Left kidney (tissue), 8 donors: Measurements from ENCODE around the gene NSG1. TPM values are rescaled to one million over a fixed set of nuclear protein-coding genes. Genes with fewer than 3 reads are reported as not detected.
"Not testable (repeated sequence)": the region's sequence is repeated elsewhere in the genome, so short reads cannot be mapped to it uniquely, and the experiment has no call there.

Source experiments
- DNase-seq: peaks from one replicate; pipeline ENCODE4 v3.0.0-alpha.2; 2013
- long read RNA-seq, 8 donors: transcript quantifications; one replicate each; lab custom pipeline, GENCODE V29; 2026
- polyA plus RNA-seq: library from polyadenylated mRNA; unstranded; fragments of 120-200 nt; gene quantifications from one replicate; pipeline ENCODE4 v1.2.1, GENCODE V29; 2013; ENCODE audit not compliant: insufficient read length

The NSG1 gene, protein sequence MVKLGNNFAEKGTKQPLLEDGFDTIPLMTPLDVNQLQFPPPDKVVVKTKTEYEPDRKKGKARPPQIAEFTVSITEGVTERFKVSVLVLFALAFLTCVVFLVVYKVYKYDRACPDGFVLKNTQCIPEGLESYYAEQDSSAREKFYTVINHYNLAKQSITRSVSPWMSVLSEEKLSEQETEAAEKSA
- polyA plus RNA-seq, result 4.9 TPM
- long read RNA-seq, donor 1, transcript NSG1-203 (5 exons, 2,254 nt), result major isoform, 5 of 5 reads
- long read RNA-seq, donor 1, partial matches to known transcripts, result 0 of 5 reads
- long read RNA-seq, donor 1, other reads (novel, unspliced or antisense), result 0 of 5 reads
- long read RNA-seq, donor 2, result 0 reads
- long read RNA-seq, donor 3, result 0 reads
- long read RNA-seq, donor 4, result 0 reads
- long read RNA-seq, donor 5, result 0 reads
- long read RNA-seq, donor 6, result 0 reads
- long read RNA-seq, donor 7, partial matches to known transcripts, result 0 of 1 reads
- long read RNA-seq, donor 7, other reads (novel, unspliced or antisense), result 0 of 1 reads
- long read RNA-seq, donor 8, result 0 reads

DNA sequence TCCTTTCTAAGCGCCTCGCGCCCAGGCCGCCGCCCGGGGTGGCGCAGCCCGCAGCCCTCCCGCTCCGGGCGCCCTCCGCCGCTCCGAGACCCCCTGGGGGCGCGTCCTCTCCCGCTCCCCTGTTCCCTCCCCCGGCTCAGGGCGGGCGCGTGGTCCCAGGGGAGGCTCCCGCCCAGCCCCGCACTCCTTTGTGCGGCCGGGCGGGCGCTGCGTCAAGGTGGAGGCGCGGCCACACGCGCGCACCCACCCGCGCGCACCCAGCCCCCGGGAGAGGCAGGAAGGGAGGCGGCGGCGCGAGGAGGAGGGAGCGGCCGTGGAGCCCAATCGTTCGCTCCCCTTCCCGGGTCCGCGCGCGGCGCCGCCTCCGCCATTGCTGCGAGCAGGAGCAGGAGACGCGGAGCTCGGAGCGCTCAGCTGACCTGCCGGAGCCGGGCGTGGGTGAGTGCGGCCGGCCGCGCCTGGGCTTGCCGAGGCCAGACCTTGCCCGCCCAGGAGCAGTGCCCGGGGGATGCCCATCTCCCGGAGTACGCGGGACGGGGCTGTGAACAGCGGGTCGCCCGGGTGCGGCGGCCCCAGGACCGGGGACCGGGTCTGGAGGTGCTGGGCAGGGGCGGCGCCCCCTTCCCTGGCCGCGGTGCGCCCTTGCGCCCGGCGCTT is at the start of gene NSG1:
NSG1 (plus strand) TSS at position 367 of the 657 bp plus-strand sequence. CDS start 528 bp downstream, outside the sequence.
- no peak for DNase-seq

DNA sequence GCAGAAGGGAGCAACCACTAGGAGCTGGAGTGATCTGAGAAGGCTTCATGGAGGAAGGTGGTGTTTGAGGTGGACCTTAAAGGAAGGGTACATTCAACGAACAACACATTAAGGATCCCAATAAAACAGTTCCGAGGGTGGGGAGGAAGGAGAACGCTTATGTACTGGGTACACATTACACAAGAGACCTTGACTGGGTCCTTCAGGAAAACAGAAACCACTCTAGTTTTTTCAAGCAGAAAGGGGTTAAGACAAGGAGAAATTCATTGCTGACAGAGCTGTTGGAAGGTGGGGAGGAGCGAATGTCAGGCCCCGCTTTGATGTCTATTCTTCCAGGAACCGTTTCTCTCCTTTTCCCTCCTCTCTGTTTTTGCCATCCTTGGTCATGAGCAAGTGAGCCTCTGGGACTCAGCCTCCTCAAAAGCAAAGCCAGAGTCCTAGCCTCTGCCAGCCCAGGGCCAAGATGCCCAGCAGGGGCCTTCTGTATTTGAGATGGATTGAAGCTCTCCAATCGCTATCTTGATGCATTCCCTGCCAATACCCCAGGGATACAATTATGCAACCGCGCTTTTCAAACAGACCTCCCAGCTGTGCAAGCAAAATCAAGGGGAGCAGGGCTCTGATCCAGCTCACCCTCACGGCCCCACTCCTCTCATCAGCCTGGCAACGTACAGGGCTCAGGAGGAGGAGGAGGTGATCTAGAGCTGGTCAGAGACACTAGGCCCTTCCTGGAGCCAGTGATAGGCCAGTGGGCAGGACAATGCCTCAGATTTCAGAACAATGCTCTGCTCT is 48.5 kb upstream of the NSG1 start:
- DNase-seq, result no peak

DNA sequence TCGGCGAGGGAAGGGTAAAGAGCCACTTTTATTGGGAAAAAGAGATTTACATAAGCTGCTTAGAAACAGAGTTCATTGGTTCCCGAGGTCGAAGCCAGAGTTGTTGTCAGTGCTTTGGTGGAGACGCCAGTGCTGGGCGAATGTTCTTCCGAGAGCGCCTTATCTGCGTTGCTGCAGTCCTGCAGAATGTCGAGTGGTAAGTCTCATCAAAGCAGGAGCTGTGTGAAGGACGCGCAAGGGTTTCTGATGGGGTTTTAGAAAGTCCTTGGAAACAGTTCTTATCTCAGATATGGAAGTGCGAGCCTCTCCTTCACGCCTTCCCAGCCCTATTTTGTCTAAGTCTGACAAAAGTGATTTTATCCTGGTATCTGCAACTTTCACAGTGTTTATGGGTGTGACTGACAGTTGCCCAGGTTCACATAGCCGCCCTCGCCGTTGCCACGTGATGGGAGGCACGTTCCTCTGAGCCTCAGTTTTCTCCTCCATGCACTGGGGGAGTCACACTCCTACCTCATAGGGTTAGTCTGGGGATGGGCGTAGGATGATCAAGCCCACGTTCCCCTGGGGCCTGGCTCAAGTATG is 47.3 kb upstream of the NSG1 start:
- no peak for DNase-seq

DNA sequence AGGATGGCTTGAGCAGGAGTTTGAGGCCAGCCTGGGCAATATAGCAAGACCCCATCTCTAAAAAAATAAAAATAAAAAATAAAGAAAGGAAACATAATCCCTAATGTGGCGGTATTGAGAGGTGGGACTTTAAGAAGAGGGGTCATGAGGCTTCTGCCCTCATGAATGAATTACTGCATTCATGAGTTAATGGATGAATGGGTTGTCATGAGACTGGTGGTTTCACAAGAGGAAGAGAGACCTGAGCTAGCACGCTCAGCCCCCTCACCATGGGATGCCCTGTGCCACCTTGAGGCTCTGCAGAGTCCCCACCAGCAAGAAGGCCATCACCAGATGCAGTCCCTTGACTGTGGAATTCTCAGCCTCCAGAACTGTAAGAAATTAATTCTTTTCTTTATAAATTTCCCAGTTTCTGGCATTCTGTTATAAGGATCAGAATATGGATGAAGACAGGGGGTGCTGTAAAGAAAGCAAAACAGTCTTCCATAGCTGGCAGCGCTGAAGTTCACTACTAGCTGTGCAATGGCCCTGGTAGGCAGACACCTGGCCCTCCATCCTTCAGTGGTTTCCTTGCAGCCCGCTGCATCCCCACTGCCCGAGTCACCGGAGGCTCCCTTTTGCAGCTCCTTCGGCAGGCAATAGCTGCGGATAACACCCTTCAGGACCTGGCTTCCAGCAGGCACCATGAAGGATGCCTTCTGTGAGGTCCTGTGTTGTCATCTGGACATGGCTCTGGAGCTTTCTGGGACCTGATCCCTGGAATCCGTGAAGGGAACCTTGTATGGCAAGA is 44.8 kb upstream of the NSG1 start:
- no peak for DNase-seq

DNA sequence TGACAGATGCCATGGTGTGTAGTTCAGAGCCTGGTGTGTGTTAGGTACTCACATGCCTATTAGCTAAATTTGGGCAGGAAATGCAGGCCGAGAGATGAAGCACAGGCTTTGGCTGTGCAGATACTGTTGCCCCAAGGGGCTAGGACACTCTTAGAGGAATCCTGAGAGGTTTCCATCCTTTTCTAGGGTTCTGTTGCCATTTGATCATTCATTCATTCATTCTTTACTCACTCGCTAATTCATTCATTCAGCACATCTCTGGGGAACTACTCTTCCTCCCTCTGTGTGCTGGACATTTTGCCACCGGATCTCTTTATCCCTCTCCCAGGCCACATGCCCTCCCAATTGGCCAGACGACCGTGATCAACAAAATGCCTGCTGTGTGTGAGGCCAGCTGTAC is 43.9 kb upstream of the NSG1 start:
- no peak for DNase-seq

DNA sequence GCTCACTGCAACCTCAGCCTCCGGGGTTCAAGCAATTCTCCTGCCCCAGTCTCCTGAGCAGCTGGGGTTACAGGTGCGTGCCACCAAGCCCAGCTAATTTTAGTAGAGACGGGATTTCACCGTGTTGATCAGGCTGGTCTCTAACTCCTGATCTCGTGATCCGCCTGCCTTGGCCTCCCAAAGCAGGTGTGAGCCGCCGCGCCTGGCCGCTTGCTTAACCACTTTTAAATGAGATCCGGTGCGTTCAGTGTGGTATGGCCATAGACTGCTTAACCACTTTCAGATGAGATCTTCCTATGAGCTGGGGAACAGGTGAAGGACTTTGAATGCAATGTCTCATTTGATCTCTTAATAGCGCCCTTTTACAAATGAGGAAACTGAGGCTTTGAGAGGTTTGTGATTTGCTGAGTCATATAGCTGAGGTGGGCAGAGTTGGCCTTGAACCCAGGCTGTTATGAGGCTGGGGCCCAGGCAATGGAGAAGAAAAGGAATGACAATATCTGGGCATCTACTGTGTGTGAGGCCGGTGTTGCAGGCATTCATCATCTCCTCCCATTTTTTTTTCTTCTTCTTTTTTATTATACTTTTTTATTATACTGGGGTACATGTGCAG is 41.9 kb upstream of the NSG1 start:
- no peak for DNase-seq

DNA sequence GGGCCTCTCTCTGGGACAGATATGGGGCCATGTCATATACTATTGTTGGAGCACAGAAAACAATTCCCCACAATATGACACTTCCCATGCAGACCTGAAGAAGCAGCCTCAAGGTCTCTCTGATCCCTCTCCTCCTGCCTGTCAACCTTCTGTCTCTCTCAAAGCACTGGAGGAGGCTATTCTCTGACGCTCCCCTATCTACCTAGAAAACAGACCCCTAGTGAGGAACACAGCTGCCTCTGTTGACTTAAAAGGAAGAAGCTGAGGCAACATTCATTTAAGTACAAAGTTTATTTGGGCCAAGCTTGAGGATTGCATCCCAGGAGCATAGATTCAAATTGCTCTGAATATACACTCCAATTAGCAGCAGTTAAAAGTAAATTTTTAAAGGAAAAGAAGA is 39.3 kb upstream of the NSG1 start:
- DNase-seq, result no peak

DNA sequence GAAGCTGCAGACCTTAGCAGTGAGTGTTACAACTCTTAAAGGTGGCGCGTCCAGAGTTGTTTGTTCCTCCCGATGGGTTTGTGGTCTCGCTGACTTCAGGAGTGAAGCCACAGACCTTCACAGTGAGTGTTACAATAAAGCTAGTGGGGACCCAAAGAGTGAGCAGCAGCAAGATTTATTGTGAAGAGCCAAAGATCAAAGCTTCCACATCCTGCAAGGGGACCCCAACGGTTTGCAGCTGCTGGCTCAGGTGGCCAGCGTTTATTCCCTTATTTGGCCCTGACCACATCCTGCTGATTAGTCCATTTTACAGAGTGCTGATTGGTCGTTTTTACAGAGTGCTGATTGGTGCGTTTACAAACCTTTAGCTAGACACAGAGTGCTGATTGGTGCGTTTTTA is 38.3 kb upstream of the NSG1 start:
- not testable (repeated sequence) for DNase-seq

DNA sequence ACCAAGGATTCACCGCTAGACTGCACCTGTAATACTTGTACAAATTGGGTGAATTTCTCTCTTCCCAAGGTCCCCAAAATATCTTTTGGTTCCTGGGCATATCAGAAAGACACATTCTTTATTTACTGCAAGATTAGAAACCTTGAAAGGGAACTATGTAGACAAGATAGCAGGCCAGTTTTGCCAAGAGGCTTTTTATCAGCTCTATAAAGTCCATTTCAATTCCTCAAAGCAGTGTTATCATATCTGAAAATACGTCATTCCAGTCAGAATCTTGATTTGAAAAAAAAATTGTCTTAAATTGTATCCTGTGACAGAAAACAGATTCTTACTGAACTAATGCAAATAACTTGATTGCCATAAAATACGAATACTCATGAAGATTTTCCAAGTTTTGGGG is 37.0 kb upstream of the NSG1 start:
- DNase-seq, result no peak

DNA sequence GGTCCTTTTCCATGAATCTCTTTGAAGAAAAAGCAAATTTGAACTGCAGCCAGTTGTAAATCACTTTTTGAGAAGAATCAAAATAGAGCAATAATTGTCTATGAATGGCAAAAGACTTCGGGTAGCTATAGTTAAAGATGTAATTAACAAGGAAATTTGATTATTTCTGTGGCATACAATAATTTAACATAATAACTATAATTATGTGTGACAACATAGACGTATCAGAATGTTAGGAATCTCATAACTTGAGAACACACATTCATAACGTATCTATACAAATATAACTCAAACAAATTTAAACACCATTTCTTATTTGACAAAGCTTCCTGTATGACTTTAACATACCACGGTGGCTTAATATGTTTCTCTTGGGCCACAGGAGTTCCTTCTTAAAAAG is 36.0 kb upstream of the NSG1 start:
- no peak for DNase-seq

DNA sequence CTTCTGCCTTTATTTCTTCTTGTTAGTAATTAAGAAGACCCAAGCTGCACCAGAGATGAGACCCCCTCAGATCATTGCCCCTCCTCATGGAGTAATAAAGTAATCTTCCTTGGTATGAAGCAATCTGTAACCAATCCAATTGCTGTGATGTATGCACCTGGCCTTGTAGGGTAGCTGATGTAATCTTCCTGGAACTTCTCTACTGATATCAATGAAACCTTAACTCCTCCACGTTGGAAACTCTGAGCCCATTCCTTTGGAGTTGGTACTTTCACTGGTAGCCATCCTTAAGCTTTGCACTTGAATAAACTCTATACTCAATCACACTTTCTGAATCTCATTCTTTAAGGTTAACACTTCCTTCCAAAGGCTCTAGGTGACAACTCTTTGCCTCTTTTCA is 31.6 kb upstream of the NSG1 start:
- no peak for DNase-seq

DNA sequence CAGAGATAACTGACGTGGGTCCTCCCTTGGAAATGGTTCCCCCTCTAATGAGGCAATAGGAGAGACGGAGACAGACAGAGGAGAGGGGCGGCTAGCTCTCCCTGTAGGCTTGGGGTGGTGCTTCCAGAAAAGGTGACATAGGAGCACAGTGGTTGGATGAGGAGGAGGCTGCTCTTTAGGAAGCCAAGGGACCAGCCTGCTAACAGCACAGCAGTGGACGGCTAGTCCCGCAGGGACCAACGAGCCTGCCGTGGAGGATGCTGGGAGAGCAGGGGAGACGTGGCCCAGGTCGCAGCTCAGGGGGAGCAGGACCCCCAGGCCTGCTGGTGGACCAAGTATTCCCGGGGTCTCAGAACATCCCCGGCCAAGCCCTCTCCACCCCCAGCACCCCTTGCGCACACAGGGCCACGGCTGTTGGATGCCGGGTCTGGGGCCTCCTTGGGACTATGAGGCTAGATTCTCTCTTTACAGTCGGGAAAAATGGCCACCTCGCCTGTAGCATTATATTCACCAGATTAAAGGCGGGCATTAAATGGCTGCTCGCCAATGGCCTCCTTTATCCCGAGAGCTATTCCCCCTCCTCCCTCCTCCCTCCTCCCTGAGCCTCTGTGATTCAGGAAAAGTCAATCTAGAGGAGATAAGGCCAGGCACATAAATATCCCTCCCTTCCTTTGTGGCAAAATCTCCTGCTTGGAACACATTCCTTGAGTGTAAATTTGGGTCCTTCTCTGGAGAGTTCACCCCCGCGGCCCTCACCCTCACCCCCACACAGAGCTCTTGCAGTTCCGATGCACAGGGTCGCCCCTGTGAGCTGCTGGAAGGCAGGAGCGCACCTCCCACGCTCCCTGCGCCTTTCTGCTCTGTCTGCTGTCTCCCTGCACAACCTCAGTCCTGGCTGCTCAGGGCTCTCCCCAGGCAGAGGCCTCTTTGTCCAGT is 30.5 kb upstream of the NSG1 start:
- no peak for DNase-seq

DNA sequence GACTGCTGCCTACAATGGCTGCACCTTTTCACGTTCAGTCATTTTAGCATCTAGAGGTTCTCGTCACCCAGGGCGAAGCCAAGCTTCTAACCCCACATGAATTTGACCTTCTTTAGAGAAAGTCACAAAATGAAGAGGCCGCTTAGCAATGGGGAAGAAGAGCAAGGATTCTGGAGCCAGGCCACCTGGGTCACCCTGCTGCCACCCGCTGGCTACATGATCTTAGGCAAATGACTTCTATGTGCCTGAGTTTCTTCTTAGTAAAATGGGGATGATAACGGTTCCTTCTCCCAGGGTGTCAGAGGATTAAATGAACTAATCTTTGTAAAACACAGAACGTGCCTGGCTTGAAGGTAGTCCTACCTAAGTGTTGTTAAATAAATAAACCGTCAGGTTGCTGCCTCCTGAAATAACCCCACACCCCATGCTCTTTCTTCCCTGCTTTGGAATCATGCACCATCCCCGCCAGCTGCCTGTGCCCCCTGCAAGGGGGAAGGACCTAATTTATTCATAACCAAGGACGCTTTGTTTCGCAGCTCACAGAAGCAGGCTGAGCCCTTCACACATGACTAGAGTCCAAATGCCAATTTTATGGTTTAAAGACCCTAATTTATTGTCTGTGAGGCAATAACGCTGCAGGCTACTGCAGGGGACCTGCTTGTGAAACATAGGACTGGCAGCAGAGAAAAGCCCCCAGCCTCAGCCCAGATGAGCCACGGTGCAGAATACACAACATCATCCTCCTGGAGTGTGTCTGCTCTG is 28.6 kb upstream of the NSG1 start:
- no peak for DNase-seq

DNA sequence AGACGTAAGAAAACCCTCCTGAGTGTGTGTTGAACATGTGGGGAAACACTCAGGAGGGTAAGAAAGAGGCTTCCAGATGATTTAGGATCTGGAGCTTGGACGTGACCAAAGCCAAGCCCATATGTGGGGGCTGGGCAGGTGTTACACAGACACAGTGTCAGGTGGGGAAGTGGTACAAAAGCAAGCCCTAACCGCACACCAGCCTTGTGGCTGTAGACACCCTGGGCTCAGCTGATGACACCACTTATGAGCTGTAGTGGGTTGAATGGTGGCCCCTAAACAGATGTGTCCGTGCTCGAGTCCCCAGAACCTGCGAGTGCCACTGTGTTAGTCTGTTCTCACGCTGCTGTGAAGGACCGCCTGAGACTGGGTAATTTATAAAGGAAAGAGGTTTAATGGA is 25.0 kb upstream of the NSG1 start:
- DNase-seq, result no peak

DNA sequence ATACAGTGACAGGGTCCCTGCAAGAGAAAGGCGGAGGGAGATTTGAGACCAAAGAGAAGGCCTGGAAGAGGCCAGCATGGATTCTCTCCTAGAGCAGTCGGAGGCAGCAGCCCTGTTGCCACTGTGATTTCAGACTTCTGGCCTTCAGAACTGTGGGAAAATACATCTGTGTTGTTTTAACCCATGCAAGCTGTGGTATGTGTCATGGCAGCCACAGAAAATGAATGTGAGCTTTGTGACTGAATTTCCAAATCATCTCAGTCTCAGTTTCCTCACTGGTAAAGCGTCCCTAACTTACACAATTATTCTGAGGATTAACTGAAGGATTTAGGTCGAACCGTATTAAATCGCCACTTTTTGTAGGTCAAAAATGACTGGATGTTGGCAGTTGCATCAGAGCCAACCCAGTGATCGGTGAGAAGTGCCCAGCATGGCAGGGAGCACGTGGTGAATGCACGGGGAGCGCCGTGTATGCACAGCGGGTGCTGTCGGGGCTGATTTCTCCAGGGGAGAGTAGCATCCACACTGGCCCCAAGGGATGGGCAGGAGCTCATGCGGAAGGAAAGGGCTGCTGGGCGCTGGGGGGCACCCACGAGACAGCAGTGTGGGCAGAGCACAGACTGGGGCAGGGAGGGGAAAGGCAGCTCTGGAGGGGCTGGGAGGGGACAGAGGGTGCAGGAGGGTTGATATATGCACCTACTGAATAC is 23.8 kb upstream of the NSG1 start:
- DNase-seq, result no peak

DNA sequence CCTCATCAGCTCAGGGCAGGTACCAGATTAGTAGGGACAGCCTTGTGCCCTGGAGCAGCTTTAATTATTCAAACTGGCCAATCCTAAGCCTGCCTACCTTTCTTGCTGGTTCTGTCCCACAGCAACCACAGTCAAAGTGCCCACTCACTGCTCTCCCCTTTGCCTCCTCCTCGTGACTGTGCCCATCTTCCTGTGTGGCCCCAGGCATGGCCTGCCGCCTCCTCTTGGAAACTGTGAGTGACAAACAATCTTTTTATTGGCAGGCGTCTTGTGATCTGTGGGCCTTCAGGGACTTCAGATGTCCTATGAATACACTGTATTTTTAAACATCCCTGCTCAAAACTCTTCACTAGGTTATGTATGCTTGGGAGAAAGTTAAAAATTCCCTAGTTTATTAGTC is 22.8 kb upstream of the NSG1 start:
- no peak for DNase-seq

DNA sequence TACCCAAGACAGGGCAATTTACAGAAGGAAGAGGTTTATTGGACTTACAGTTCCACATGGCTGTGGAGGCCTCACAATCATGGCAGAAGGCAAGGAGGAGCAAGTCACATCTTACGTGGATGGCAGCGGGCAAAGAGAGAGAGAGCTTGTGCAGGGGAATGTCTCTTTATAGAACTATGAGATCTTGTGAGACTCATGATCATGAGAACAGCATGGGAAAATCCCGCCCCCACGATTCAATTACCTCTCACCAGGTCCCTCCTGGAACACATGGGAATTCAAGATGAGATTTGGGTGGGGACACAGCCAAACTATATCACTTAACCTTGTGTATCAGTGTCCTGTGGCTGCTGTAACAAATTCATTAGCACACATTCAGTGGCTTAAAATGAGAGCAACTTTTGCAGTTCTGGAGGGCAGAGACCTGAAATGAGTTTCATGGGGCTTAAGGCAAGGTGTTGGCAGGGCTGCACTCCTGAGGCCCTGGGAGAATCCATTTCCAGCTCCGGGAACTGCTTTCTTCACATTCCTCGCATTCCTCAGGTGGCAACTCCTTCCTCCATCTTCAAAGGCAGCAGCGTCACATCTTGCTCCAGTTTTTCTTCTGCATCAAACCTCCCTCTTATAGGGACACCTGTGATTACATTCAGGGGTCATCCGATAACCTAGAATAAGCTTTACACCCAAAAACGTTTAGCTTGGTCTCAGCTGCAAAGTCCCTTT is 22.3 kb upstream of the NSG1 start:
- DNase-seq, result no peak
